HCT116 (cell line): ENCODE data around the gene PCIF1. TPM values are rescaled to one million over a fixed set of nuclear protein-coding genes. Genes with fewer than 3 reads are reported as not detected.

ENCODE experiments used
- ATAC-seq: fragments of 200-7000 bp; cut with Tn5 transposase; 2 replicates; pipeline ENCODE4 v1.9.1; 2020; ENCODE audit warnings: mild to moderate bottlenecking, moderate library complexity
- BruUV-seq: library from RNA; stranded (reverse); fragments of 400-500 nt; replicated peaks from 2 replicates; lab custom pipeline; 2021; lab: Mats Ljungman, UMichigan
- CTCF ChIA-PET: fragments of 300-600 bp; sonication (Branson Sonifier 250); formaldehyde crosslinking; loops from one replicate; lab custom pipeline; 2021; ENCODE audit warnings: antibody characterized with exemption; lab: Charles Lee
- POLR2A ChIA-PET: fragments of 300-600, 350-600 bp; sonication (Branson Sonifier 250); formaldehyde crosslinking; loops from one replicate; lab custom pipeline; 2021; ENCODE audit warnings: antibody characterized with exemption; lab: Charles Lee
- RAD21 ChIA-PET, 2 experiments: fragments of 300-600 bp; sonication (Branson Sonifier 250); formaldehyde crosslinking; loops; one replicate each; lab custom pipeline; 2023; ENCODE audit warnings: low total read pairs in 2 of 2; ENCODE audit not compliant: uncharacterized antibody in 2 of 2, unreplicated experiment in 2 of 2, low non-redundant PET in 1 of 2; lab: Charles Lee
- DNase-seq: peaks from one replicate; pipeline ENCODE4 v3.0.0-alpha.2; 2010; ENCODE audit warnings: low read depth, low spot score
- H2AFZ ChIP-seq: fragments of 200-600 bp; shearing (Covaris generic), sonication (generic); 2 replicates; pipeline ENCODE4 v1.6.1; 2017; ENCODE audit warnings: low read depth, mixed run types, mixed read lengths, antibody characterized with exemption, low read length; ENCODE audit not compliant: poor library complexity, severe bottlenecking
- H3K27ac ChIP-seq: 2 replicates; pipeline ENCODE4 v1.5.1; 2012; ENCODE audit warnings: low read depth, low read length
- H3K27me3 ChIP-seq: fragments of 200-600 bp; sonication (generic); 2 replicates; pipeline ENCODE4 v1.6.1; 2016; ENCODE audit warnings: mixed run types, low read length, mixed read lengths; ENCODE audit not compliant: insufficient read depth
- H3K36me3 ChIP-seq, 2 experiments: fragments of 200-500 bp in 1 of 2; fragments of 200-600 bp in 1 of 2; sonication (Bioruptor generic) in 1 of 2; sonication (generic) in 1 of 2; 2 replicates each; pipeline versions ENCODE4 v1.5.1 to v1.6.1; 2014 to 2016; ENCODE audit warnings: low read length in 2 of 2, inconsistent platforms in 1 of 2, mixed read lengths in 1 of 2, mixed run types in 1 of 2; ENCODE audit not compliant: insufficient read depth in 2 of 2, control insufficient read depth in 1 of 2
- H3K4me1 ChIP-seq, 2 experiments: fragments of 200-600 bp in 1 of 2; sonication (generic) in 1 of 2; 2 replicates each; pipeline versions ENCODE4 v1.5.1 to v1.6.1; 2012 to 2017; ENCODE audit warnings: low read length in 2 of 2, inconsistent platforms in 1 of 2, mild to moderate bottlenecking in 1 of 2, mixed read lengths in 1 of 2, mixed run types in 1 of 2, moderate library complexity in 1 of 2; ENCODE audit not compliant: insufficient read depth in 2 of 2, control insufficient read depth in 1 of 2
- H3K4me2 ChIP-seq: fragments of 200-600 bp; sonication (generic); 2 replicates; pipeline ENCODE4 v1.6.1; 2017; ENCODE audit warnings: mixed run types, low read length, mixed read lengths
- H3K4me3 ChIP-seq, 2 experiments: fragments of 200-600 bp in 1 of 2; sonication (generic) in 1 of 2; replicated peaks in 1 of 2; 2 replicates each; pipeline ENCODE4 v1.5.1; 2011 to 2016; ENCODE audit warnings: low read length in 2 of 2, control low read depth in 1 of 2, low read depth in 1 of 2, mild to moderate bottlenecking in 1 of 2, mixed read lengths in 1 of 2, mixed run types in 1 of 2
- H3K79me2 ChIP-seq: fragments of 200-600 bp; sonication (generic); 2 replicates; pipeline ENCODE4 v1.6.1; 2017; ENCODE audit warnings: mild to moderate bottlenecking, mixed run types, low read length, moderate library complexity, mixed read lengths; ENCODE audit not compliant: insufficient read depth
- H3K9ac ChIP-seq: fragments of 200-600 bp; sonication (generic); 2 replicates; pipeline ENCODE4 v1.6.1; 2016; ENCODE audit warnings: low read length, mixed read lengths
- H3K9me2 ChIP-seq: fragments of 200-600 bp; sonication (generic), shearing (Covaris generic); 2 replicates; pipeline ENCODE4 v1.6.1; 2017; ENCODE audit warnings: mixed run types, mild to moderate bottlenecking, moderate library complexity; ENCODE audit not compliant: insufficient read depth
- H3K9me3 ChIP-seq, 2 experiments: fragments of 200-500 bp in 1 of 2; fragments of 200-600 bp in 1 of 2; sonication (Bioruptor generic) in 1 of 2; sonication (generic) in 1 of 2; 2 replicates each; pipeline ENCODE4 v1.6.1; 2014 to 2017; ENCODE audit warnings: low read length in 2 of 2, mixed read lengths in 2 of 2, inconsistent platforms in 1 of 2, low read depth in 1 of 2, mild to moderate bottlenecking in 1 of 2, mixed run types in 1 of 2, moderate library complexity in 1 of 2; ENCODE audit not compliant: control insufficient read depth in 1 of 2, insufficient read depth in 1 of 2
- H4K20me1 ChIP-seq: fragments of 200-600 bp; sonication (generic), shearing (Covaris generic); 2 replicates; pipeline ENCODE4 v1.6.1; 2017; ENCODE audit warnings: mixed run types, mild to moderate bottlenecking, moderate library complexity; ENCODE audit not compliant: insufficient read depth
- CBX3 ChIP-seq: IDR thresholded peaks from 2 replicates; pipeline ENCODE4 v1.6.1; 2012; ENCODE audit warnings: low read depth
- CTCF ChIP-seq, 3 experiments: fragments of 200-600 bp in 1 of 3; sonication (generic) in 1 of 3; IDR thresholded peaks in 2 of 3; conservative IDR thresholded peaks in 1 of 3; 2 replicates each; pipeline ENCODE4 v1.5.1; 2012 to 2017; ENCODE audit warnings: low read depth in 2 of 3, low read length in 2 of 3, antibody characterized with exemption in 1 of 3, borderline replicate concordance in 1 of 3, control low read depth in 1 of 3, mild to moderate bottlenecking in 1 of 3, mixed read lengths in 1 of 3, mixed run types in 1 of 3, moderate library complexity in 1 of 3; ENCODE audit not compliant: insufficient read depth in 1 of 3
- EGR1 ChIP-seq: IDR thresholded peaks from 2 replicates; pipeline ENCODE4 v1.6.1; 2012; ENCODE audit warnings: low read depth
- ELF1 ChIP-seq: IDR thresholded peaks from 2 replicates; pipeline ENCODE4 v1.6.1; 2012; ENCODE audit warnings: low read depth, borderline replicate concordance
- EZH2phosphoT487 ChIP-seq: fragments of 200-600 bp; IDR thresholded peaks from 2 replicates; pipeline ENCODE4 v1.6.1; 2018; ENCODE audit warnings: antibody characterized with exemption, borderline replicate concordance
- FOSL1 ChIP-seq: IDR thresholded peaks from 2 replicates; pipeline ENCODE4 v1.6.1; 2012; ENCODE audit warnings: low read depth
- JUND ChIP-seq: IDR thresholded peaks from 2 replicates; pipeline ENCODE4 v1.6.1; 2012
- SIN3A ChIP-seq: IDR thresholded peaks from 2 replicates; pipeline ENCODE4 v1.6.1; 2012; ENCODE audit warnings: low read depth
- SRF ChIP-seq: IDR thresholded peaks from 2 replicates; pipeline ENCODE4 v1.6.1; 2012; ENCODE audit warnings: low read depth
- TCF7L2 ChIP-seq: IDR thresholded peaks from 2 replicates; pipeline ENCODE4 v1.7.0; 2011; ENCODE audit warnings: borderline replicate concordance, inconsistent platforms; ENCODE audit not compliant: insufficient read depth, insufficient read length; ENCODE audit errors: extremely low read depth
- ZFX ChIP-seq: fragments of 450-650 bp; IDR thresholded peaks from 2 replicates; pipeline ENCODE4 v1.6.1; 2017
- intact Hi-C: fragments of 100-400 bp; cut with micrococcal nuclease; formaldehyde crosslinking; loops from 2 replicates; pipeline ENCODE4 v1.10.0; 2022
- total RNA-seq: library from RNA; stranded (reverse); gene quantifications from one replicate; pipeline ENCODE4 v1.2.1, GENCODE V29; 2021; ENCODE audit not compliant: unreplicated experiment
- TF ChIP-seq, protein P1 (sequence below): IDR thresholded peaks from 2 replicates; pipeline ENCODE4 v1.6.1; 2011; ENCODE audit warnings: mild to moderate bottlenecking, low read length, moderate library complexity; ENCODE audit not compliant: insufficient replicate concordance; ENCODE audit errors: extremely low read depth
- TF ChIP-seq, protein P2 (sequence below): IDR thresholded peaks from 2 replicates; pipeline ENCODE4 v1.6.1; 2012
- TF ChIP-seq, protein P3 (sequence below): IDR thresholded peaks from 2 replicates; pipeline ENCODE4 v1.6.1; 2012

PCIF1 gene
- total RNA-seq, 1 experiment from 2014 or later, result 31.8 TPM

GRCh38 chr20:45887346-45887715 lies 47.2 kb upstream of the PCIF1 start, which contains the start of gene SPATA25:
Gene SPATA25 (minus strand): TSS chr20:45887622. CDS start chr20:45887590, 32 bp downstream.
- ATAC-seq (no peak), DNase-seq (no peak)
- POLR2A ChIA-PET, result no interaction called here
- H3K36me3 ChIP-seq, result peaks cover 8 to 17% of the 10 kb centered on the region in 2 experiments; a peak in 2 of 4 replicates
- peaks cover 11% of the 10 kb centered on the region for H3K79me2 ChIP-seq
- CTCF ChIA-PET, result no interaction called here
- H3K27me3 ChIP-seq, result no peaks in the 10 kb centered on the region
- no peak within 1 kb of the TSS for H2AFZ ChIP-seq
- H3K9ac ChIP-seq, result no peak within 1 kb of the TSS
- peaks cover 25 to 34% of the 10 kb centered on the region in 2 experiments for H3K4me1 ChIP-seq
- TF ChIP-seq EGR1, result no peak
- no peak for TF ChIP-seq TCF7L2
- TF ChIP-seq, protein P1, sequence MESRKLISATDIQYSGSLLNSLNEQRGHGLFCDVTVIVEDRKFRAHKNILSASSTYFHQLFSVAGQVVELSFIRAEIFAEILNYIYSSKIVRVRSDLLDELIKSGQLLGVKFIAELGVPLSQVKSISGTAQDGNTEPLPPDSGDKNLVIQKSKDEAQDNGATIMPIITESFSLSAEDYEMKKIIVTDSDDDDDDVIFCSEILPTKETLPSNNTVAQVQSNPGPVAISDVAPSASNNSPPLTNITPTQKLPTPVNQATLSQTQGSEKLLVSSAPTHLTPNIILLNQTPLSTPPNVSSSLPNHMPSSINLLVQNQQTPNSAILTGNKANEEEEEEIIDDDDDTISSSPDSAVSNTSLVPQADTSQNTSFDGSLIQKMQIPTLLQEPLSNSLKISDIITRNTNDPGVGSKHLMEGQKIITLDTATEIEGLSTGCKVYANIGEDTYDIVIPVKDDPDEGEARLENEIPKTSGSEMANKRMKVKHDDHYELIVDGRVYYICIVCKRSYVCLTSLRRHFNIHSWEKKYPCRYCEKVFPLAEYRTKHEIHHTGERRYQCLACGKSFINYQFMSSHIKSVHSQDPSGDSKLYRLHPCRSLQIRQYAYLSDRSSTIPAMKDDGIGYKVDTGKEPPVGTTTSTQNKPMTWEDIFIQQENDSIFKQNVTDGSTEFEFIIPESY, result no peak
- TF ChIP-seq SRF, result no peak
- no peak for TF ChIP-seq ZFX
- no peak for TF ChIP-seq JUND
- intact Hi-C loops, result no loop called here
- no peaks in the 10 kb centered on the region for H3K9me3 ChIP-seq
- no peak within 1 kb of the TSS for H3K4me2 ChIP-seq
- no peak within 1 kb of the TSS for H3K27ac ChIP-seq
- no peak within 1 kb of the TSS for H3K4me3 ChIP-seq
- no peaks in the 10 kb centered on the region for H4K20me1 ChIP-seq
- RAD21 ChIA-PET, result no interaction called here
- no TSS peak for BruUV-seq
- H3K9me2 ChIP-seq, result no peaks in the 10 kb centered on the region

DNA sequence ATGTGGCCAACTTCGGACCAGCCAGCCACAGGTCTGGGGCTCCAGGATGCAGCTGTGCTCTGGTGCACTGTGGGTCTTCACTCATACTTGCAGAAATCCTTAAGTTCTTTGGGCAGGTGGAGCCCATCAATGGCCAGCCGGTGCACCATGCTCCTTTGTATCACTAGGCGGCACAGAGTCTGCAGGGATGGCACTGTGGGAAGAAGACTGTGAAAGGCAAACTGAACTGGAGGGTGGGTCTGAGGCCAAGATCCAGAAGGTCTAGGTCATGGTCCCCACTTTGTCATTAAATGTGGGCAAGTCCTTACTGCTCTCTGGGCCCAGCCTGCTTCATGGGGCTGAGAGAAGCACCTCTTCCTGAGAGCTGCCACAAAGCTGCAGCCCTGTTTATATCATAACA lies 45.8 kb upstream of the PCIF1 start:
- ATAC-seq, result no peak
- TF ChIP-seq CTCF (IDR thresholded peaks at IDR 0.05 in 2 of 3, conservative IDR thresholded peaks at IDR 0.05 in 1 of 3; ENCODE audit: borderline replicate concordance in 1 of 3, insufficient read depth in 1 of 3, low read depth in 2 of 3, low read length in 2 of 3) (no peak), EZH2phosphoT487 (no peak), FOSL1 (no peak), ELF1 (no peak), SIN3A (no peak), TCF7L2 (no peak), CBX3 (no peak)
- TF ChIP-seq, protein P2, sequence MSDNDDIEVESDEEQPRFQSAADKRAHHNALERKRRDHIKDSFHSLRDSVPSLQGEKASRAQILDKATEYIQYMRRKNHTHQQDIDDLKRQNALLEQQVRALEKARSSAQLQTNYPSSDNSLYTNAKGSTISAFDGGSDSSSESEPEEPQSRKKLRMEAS, result no peak
- TF ChIP-seq, protein P3, sequence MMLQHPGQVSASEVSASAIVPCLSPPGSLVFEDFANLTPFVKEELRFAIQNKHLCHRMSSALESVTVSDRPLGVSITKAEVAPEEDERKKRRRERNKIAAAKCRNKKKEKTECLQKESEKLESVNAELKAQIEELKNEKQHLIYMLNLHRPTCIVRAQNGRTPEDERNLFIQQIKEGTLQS, result no peak
- TF ChIP-seq, protein P1, result no peak

More for the DNA sequence above, 45.8 kb upstream of the PCIF1 start:
- no peak overlapping the region for H3K9ac ChIP-seq
- no peaks in the 10 kb centered on the region for H3K27me3 ChIP-seq
- no peak overlapping the region for H3K4me2 ChIP-seq
- ChIA-PET CTCF (no interaction called here), POLR2A (no interaction called here), RAD21 (no interaction called here)
- H3K9me3 ChIP-seq, result no peaks in the 10 kb centered on the region
- no peak overlapping the region for H3K4me3 ChIP-seq
- DNase-seq, result no peak
- H3K4me1 ChIP-seq, result peaks cover 25 to 37% of the 10 kb centered on the region in 2 experiments
- intact Hi-C loops, result no loop called here
- no peak overlapping the region for H3K27ac ChIP-seq
- peaks cover 7% of the 10 kb centered on the region; the same call in 1 of the 2 replicates for H3K79me2 ChIP-seq
- no peaks in the 10 kb centered on the region for H3K9me2 ChIP-seq
- BruUV-seq, result no TSS peak
- no peak overlapping the region for H2AFZ ChIP-seq
- peaks cover 3 to 15% of the 10 kb centered on the region in 2 experiments; a peak in 3 of 4 replicates for H3K36me3 ChIP-seq
- no peaks in the 10 kb centered on the region for H4K20me1 ChIP-seq
